ENCODE results near the gene CTDSPL2. TPM values are rescaled to one million over a fixed set of nuclear protein-coding genes. Genes with fewer than 3 reads are reported as not detected.
"Not testable (repeated sequence)": the region's sequence is repeated elsewhere in the genome, so short reads cannot be mapped to it uniquely, and the experiment has no call there.

Gene CTDSPL2
- polyA plus RNA-seq, 1 donor from 2014 or later = 78.1 TPM

GRCh38 chr15:44530653-44531052, 103.2 kb downstream of the CTDSPL2 start:
- TF ChIP-seq, protein P1, sequence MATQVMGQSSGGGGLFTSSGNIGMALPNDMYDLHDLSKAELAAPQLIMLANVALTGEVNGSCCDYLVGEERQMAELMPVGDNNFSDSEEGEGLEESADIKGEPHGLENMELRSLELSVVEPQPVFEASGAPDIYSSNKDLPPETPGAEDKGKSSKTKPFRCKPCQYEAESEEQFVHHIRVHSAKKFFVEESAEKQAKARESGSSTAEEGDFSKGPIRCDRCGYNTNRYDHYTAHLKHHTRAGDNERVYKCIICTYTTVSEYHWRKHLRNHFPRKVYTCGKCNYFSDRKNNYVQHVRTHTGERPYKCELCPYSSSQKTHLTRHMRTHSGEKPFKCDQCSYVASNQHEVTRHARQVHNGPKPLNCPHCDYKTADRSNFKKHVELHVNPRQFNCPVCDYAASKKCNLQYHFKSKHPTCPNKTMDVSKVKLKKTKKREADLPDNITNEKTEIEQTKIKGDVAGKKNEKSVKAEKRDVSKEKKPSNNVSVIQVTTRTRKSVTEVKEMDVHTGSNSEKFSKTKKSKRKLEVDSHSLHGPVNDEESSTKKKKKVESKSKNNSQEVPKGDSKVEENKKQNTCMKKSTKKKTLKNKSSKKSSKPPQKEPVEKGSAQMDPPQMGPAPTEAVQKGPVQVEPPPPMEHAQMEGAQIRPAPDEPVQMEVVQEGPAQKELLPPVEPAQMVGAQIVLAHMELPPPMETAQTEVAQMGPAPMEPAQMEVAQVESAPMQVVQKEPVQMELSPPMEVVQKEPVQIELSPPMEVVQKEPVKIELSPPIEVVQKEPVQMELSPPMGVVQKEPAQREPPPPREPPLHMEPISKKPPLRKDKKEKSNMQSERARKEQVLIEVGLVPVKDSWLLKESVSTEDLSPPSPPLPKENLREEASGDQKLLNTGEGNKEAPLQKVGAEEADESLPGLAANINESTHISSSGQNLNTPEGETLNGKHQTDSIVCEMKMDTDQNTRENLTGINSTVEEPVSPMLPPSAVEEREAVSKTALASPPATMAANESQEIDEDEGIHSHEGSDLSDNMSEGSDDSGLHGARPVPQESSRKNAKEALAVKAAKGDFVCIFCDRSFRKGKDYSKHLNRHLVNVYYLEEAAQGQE (IDR thresholded peaks at IDR 0.05; ENCODE audit: borderline replicate concordance) = no peak
- TF ChIP-seq EP300 (conservative IDR thresholded peaks at IDR 0.05; ENCODE audit: poor library complexity, severe bottlenecking) = no peak
- TF ChIP-seq CTCF (IDR thresholded peaks at IDR 0.05; ENCODE audit: poor library complexity, severe bottlenecking) = no peak
- TF ChIP-seq EZH2 (IDR thresholded peaks at IDR 0.05; ENCODE audit: borderline replicate concordance, insufficient read depth, low read length, poor library complexity, severe bottlenecking) = no peak
- TF ChIP-seq POLR2AphosphoS5 (IDR thresholded peaks at IDR 0.05) = no peak
- TF ChIP-seq SMC3 (conservative IDR thresholded peaks at IDR 0.05; ENCODE audit: poor library complexity) = no peak
- no peak for TF ChIP-seq MXI1 (conservative IDR thresholded peaks at IDR 0.05; ENCODE audit: poor library complexity, severe bottlenecking)
- Histone ChIP-seq H3K27ac (ENCODE audit: low read length) (no peak overlapping the region), H3F3A (ENCODE audit: insufficient read depth, low read length, poor library complexity, severe bottlenecking) (no peaks in the 10 kb centered on the region), H3K36me3 (ENCODE audit: insufficient read depth, low read length) (no peaks in the 10 kb centered on the region), H3K9ac (ENCODE audit: low read length) (no peak overlapping the region), H2AFZ (ENCODE audit: low read depth, low read length) (no peak overlapping the region), H3K79me2 (replicated peaks; ENCODE audit: insufficient read depth, low read length) (peaks cover 4% of the 10 kb centered on the region), H3K9me3 (ENCODE audit: low read length) (no peaks in the 10 kb centered on the region), H3K4me2 (ENCODE audit: low read length) (no peak overlapping the region), H3K27me3 (ENCODE audit: insufficient read depth, low read depth, low read length) (no peaks in the 10 kb centered on the region), H3K4me3 (ENCODE audit: low read length) (no peak overlapping the region), H4K20me1 (ENCODE audit: insufficient read depth) (no peaks in the 10 kb centered on the region), H3K9me2 (ENCODE audit: insufficient read depth, low read length) (no peaks in the 10 kb centered on the region)

- H3K4me3 ChIP-seq (ENCODE audit: low read length); H3K4me2 ChIP-seq (ENCODE audit: low read length); H3K27me3 ChIP-seq (ENCODE audit: insufficient read depth, low read depth, low read length); H3K27ac ChIP-seq (ENCODE audit: low read length); H3F3A ChIP-seq (ENCODE audit: insufficient read depth, low read length, poor library complexity, severe bottlenecking); H3K36me3 ChIP-seq (ENCODE audit: insufficient read depth, low read length); H3K9me3 ChIP-seq (ENCODE audit: low read length); H2AFZ ChIP-seq (ENCODE audit: low read depth, low read length); H4K20me1 ChIP-seq (ENCODE audit: insufficient read depth); H3K9ac ChIP-seq (ENCODE audit: low read length); H3K9me2 ChIP-seq (ENCODE audit: insufficient read depth, low read length); H3K79me2 ChIP-seq (replicated peaks; ENCODE audit: insufficient read depth, low read length): not testable (repeated sequence)
Observed at GRCh38 chr15:44532275-44532674, 104.8 kb downstream of the CTDSPL2 start.

DNA sequence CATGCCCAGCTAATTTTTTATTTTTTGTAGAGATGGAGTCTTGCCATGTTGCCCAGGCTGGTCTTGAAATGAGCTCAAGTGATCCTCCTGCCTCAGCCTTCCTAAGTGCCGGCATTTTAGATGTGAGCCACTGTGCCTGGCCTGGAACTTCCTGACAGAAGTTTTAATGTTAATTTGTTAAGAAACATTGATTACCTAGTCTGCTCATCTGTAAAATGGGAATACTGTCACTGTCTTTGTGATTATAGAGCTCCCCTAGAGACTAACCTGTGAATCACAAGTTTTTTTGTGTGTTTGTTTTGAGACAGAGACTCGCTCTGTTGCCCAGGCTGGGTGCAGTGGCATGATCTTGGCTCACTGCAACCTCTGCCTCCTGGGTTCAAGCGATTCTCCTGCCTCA, 105.3 kb downstream of the CTDSPL2 start:
- Histone ChIP-seq H3K4me3 (ENCODE audit: low read length) (no peak overlapping the region), H3K36me3 (ENCODE audit: insufficient read depth, low read length) (no peaks in the 10 kb centered on the region), H3K4me2 (ENCODE audit: low read length) (no peak overlapping the region), H3F3A (ENCODE audit: insufficient read depth, low read length, poor library complexity, severe bottlenecking) (no peaks in the 10 kb centered on the region), H3K9me2 (ENCODE audit: insufficient read depth, low read length) (no peaks in the 10 kb centered on the region), H2AFZ (ENCODE audit: low read depth, low read length) (no peak overlapping the region), H4K20me1 (ENCODE audit: insufficient read depth) (no peaks in the 10 kb centered on the region), H3K27ac (ENCODE audit: low read length) (no peak overlapping the region), H3K27me3 (ENCODE audit: insufficient read depth, low read depth, low read length) (no peaks in the 10 kb centered on the region), H3K9me3 (ENCODE audit: low read length) (no peaks in the 10 kb centered on the region), H3K9ac (ENCODE audit: low read length) (no peak overlapping the region), H3K79me2 (replicated peaks; ENCODE audit: insufficient read depth, low read length) (peaks cover 4% of the 10 kb centered on the region)
- TF ChIP-seq EZH2 (IDR thresholded peaks at IDR 0.05; ENCODE audit: borderline replicate concordance, insufficient read depth, low read length, poor library complexity, severe bottlenecking) = no peak
- TF ChIP-seq EP300 (conservative IDR thresholded peaks at IDR 0.05; ENCODE audit: poor library complexity, severe bottlenecking) = no peak
- no peak for TF ChIP-seq TAF1 (IDR thresholded peaks at IDR 0.05; ENCODE audit: low read depth)

Measured in neural cell (in vitro differentiated cells).